Natural killer cell (primary cell): Measurements from ENCODE around the gene KARS1. TPM values are rescaled to one million over a fixed set of nuclear protein-coding genes. Genes with fewer than 3 reads are reported as not detected.

ENCODE experiments used
- ATAC-seq, 3 donors: fragments of 150-1000 bp in 2 of 3; fragments of 200-7000 bp in 1 of 3; cut with Tn5 transposase; 1 replicate in 1 of 3; 2 replicates in 2 of 3; pipeline ENCODE4 v1.10.0; 2021; ENCODE audit warnings: mild to moderate bottlenecking in 2 of 3, moderate library complexity in 2 of 3
- DNase-seq, 2 donors: peaks; one replicate each; pipeline versions ENCODE4 v3.0.0 to v3.0.0-alpha.2; 2013 to 2021; ENCODE audit warnings: mixed read lengths in 1 of 2
- H3K27ac ChIP-seq: one replicate; pipeline ENCODE4 v1.5.1; 2013; ENCODE audit warnings: mild to moderate bottlenecking, low read length
- H3K27me3 ChIP-seq: one replicate; pipeline ENCODE4 v1.6.1; 2013; ENCODE audit warnings: low read length; ENCODE audit not compliant: control insufficient read depth, insufficient read depth
- H3K36me3 ChIP-seq: one replicate; pipeline ENCODE4 v1.6.1; 2013; ENCODE audit warnings: low read length; ENCODE audit not compliant: control insufficient read depth, insufficient read depth
- H3K4me1 ChIP-seq: one replicate; pipeline ENCODE4 v1.6.1; 2013; ENCODE audit warnings: low read length; ENCODE audit not compliant: control insufficient read depth, insufficient read depth
- H3K4me3 ChIP-seq: one replicate; pipeline ENCODE4 v1.5.1; 2013; ENCODE audit warnings: low read length
- H3K9me3 ChIP-seq: one replicate; pipeline ENCODE4 v1.6.1; 2013; ENCODE audit warnings: low read length; ENCODE audit not compliant: control insufficient read depth, insufficient read depth
- H3K27ac Mint-ChIP-seq, 2 donors: one replicate each; pipeline ENCODE4 v1.8.0; 2022; ENCODE audit warnings: mild to moderate bottlenecking in 2 of 2, mixed read lengths in 2 of 2, moderate library complexity in 1 of 2
- H3K27me3 Mint-ChIP-seq, 2 donors: one replicate each; pipeline ENCODE4 v1.8.0; 2022; ENCODE audit warnings: low read depth in 2 of 2, mixed read lengths in 2 of 2
- H3K36me3 Mint-ChIP-seq: one replicate; pipeline ENCODE4 v1.8.0; 2022; ENCODE audit warnings: mixed read lengths
- H3K4me1 Mint-ChIP-seq, 2 donors: one replicate each; pipeline ENCODE4 v1.8.0; 2022; ENCODE audit warnings: mixed read lengths in 2 of 2
- H3K4me3 Mint-ChIP-seq: one replicate; pipeline ENCODE4 v1.8.0; 2022; ENCODE audit warnings: mild to moderate bottlenecking, moderate library complexity, mixed read lengths
- H3K9me3 Mint-ChIP-seq, 2 donors: one replicate each; pipeline ENCODE4 v1.8.0; 2022; ENCODE audit warnings: mixed read lengths in 2 of 2
- CTCF ChIP-seq: fragments of 200-600 bp; IDR thresholded peaks from one replicate; pipeline ENCODE4 v1.8.0; 2022; ENCODE audit warnings: antibody characterized with exemption
- WGBS: methylation state at CpG from one replicate; pipeline ENCODE4 v1.1.7; 2013; ENCODE audit warnings: missing lambda C conversion rate; ENCODE audit not compliant: insufficient coverage; 5-methylcytosine and 5-hydroxymethylcytosine counted together
- intact Hi-C: fragments of 100-400 bp; cut with micrococcal nuclease; formaldehyde crosslinking; loops from one replicate; pipeline ENCODE4 v1.14.2; 2022
- total RNA-seq, 4 donors: library from RNA; stranded (reverse); fragments of 120-200 nt in 1 of 4; gene quantifications; one replicate each; pipeline versions ENCODE4 v1.2.3 to v1.2.4, GENCODE V29; 2013 to 2022

Gene KARS1
- total RNA-seq, 3 donors from 2014 or later (not counting 1 experiment from before 2014, with no cell fraction given): 102 to 123 (median 114) TPM

DNA sequence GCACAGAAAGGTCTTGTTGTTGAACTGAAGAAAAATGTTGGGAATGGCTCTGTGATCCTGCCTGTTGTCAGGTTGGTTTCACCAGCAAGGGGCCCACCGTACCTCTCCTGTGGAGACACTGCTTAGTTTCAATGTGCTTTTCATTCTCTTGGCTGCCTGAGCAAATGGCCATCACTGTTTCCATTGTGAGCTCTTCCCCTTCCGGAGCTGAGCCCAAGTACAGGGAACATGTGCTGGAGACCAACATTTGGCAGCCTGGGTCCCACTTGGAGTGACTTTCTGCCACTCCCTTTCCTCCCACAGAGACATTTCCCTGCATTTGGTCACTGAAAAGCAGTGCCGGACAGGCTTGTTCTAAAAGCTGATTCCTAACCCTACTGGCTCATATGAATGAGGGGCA is 58.2 kb downstream of the KARS1 start:
- DNase-seq (no peak), ATAC-seq (no peak)
- intact Hi-C loops: no loop called here
- TF ChIP-seq CTCF: no peak
- Histone ChIP-seq H3K27ac (no peak overlapping the region), H3K36me3 (no peaks in the 10 kb centered on the region), H3K27me3 (no peaks in the 10 kb centered on the region), H3K4me1 (no peaks in the 10 kb centered on the region), H3K4me3 (no peak overlapping the region), H3K9me3 (no peaks in the 10 kb centered on the region)
- Mint-ChIP-seq H3K27ac (no peak overlapping the region), H3K27me3 (no peaks in the 10 kb centered on the region), H3K9me3 (no peaks in the 10 kb centered on the region), H3K4me3 (no peak overlapping the region), H3K4me1 (peaks cover 0 to 10% of the 10 kb centered on the region in 2 donors), H3K36me3 (no peaks in the 10 kb centered on the region)
- WGBS: 96% methylated on average over 3 of the region's 3 CpGs

DNA sequence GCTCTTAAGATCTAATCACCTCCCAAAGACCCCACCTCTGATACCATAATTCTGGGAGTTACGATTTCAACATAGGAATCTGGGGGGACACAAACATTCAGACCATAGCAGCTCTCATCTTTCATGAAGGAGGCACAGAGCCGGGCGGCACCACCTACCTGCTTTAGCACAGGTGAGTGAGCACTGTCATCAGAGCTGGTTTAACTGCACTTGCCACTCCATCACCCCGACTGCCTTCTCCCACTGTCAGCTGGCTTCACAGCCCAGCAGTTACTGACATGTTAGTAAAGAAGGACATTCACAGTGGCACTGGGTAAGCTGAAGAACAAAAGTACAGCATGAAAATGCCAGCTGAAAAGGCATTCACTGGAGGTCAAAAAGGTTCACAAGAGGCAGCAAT is 58.7 kb downstream of the KARS1 start:
- no peaks in the 10 kb centered on the region for H3K9me3 Mint-ChIP-seq
- intact Hi-C loops: no loop called here
- Histone ChIP-seq H3K27ac (no peak overlapping the region), H3K4me3 (no peak overlapping the region), H3K36me3 (no peaks in the 10 kb centered on the region), H3K27me3 (no peaks in the 10 kb centered on the region), H3K9me3 (no peaks in the 10 kb centered on the region), H3K4me1 (no peaks in the 10 kb centered on the region)
- DNase-seq: no peak
- TF ChIP-seq CTCF: no peak
- no peak for ATAC-seq
- H3K4me3 Mint-ChIP-seq: no peak overlapping the region
- peaks cover 0 to 10% of the 10 kb centered on the region in 2 donors for H3K4me1 Mint-ChIP-seq
- no peak overlapping the region for H3K27ac Mint-ChIP-seq
- H3K36me3 Mint-ChIP-seq: no peaks in the 10 kb centered on the region
- no peaks in the 10 kb centered on the region for H3K27me3 Mint-ChIP-seq
- 96% methylated on average over 4 of the region's 4 CpGs for WGBS

DNA sequence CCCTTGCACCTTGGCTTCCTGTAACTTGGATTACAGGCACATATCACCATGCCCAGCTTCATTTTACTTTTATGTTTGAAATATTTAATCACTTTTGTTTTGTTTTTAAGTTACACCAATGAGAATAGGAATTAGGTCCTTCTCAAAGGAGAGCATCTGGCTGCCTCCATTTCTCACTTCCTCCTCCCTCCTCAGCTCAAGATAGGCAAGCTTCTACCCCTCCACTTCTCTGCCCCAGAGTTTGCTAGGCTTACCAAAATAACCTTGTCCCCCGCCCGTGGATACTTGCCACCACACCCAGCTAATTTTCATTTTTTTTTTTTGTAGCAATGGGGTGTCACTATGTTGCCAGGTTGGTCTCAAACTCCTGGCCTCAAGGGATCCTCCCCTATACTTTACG is 63.4 kb downstream of the KARS1 start:
- peaks cover 5% of the 10 kb centered on the region for H3K36me3 ChIP-seq
- Mint-ChIP-seq H3K27me3 (no peaks in the 10 kb centered on the region), H3K9me3 (no peaks in the 10 kb centered on the region), H3K36me3 (no peaks in the 10 kb centered on the region), H3K27ac (peak overlapping the region in 1 of 2 donors; percentile 11), H3K4me1 (peaks cover 4 to 10% of the 10 kb centered on the region in 2 donors), H3K4me3 (no peak overlapping the region)
- no peak overlapping the region for H3K27ac ChIP-seq
- no peaks in the 10 kb centered on the region for H3K9me3 ChIP-seq
- no peak for TF ChIP-seq CTCF
- 58% methylated on average over 3 of the region's 3 CpGs for WGBS
- H3K4me3 ChIP-seq: no peak overlapping the region
- ATAC-seq: no peak
- H3K27me3 ChIP-seq: no peaks in the 10 kb centered on the region
- H3K4me1 ChIP-seq: no peaks in the 10 kb centered on the region
- no peak for DNase-seq
- intact Hi-C loops: no loop called here

- no peaks in the 10 kb centered on the region for H3K4me1 ChIP-seq
Observed at GRCh38 chr16:75579281-75579834, 68.1 kb downstream of the KARS1 start.

More at GRCh38 chr16:75579281-75579834, 68.1 kb downstream of the KARS1 start:
- no peak overlapping the region for H3K27ac ChIP-seq
- DNase-seq (no peak), ATAC-seq (no peak)
- Mint-ChIP-seq H3K4me3 (no peak overlapping the region), H3K4me1 (peaks cover 2 to 17% of the 10 kb centered on the region in 2 donors), H3K27ac (peak overlapping the region in 1 of 2 donors; percentile 27), H3K27me3 (no peaks in the 10 kb centered on the region), H3K9me3 (no peaks in the 10 kb centered on the region), H3K36me3 (no peaks in the 10 kb centered on the region)
- no peak for TF ChIP-seq CTCF
- H3K9me3 ChIP-seq: no peaks in the 10 kb centered on the region
- H3K4me3 ChIP-seq: no peak overlapping the region
- intact Hi-C loops: no loop called here
- WGBS: 40% methylated on average over 7 of the region's 7 CpGs
- no peaks in the 10 kb centered on the region for H3K27me3 ChIP-seq
- peaks cover 43% of the 10 kb centered on the region for H3K36me3 ChIP-seq
